ENCODE data around the gene OPRD1.

Gene OPRD1

DNA sequence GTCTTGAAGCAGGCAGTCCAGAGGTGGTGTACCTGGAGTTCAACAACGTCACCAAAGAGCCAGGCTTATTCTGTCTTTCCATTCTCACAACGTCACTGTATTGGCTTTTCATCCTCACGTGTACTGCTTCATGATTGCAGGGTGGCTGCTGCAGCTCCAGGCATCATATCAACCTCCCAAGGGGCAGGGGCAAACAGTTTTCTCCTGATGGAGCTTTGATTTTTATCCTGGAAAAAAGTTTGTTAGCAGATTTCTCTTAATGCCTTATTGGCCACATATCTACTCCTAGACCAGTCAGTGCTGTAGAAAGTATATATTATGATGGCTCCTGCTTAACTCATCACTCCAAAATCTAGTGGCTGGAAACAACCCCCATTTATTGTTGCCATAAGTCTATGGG is 8.3 kb upstream of the OPRD1 start:
- TF ChIP-seq, protein P1, sequence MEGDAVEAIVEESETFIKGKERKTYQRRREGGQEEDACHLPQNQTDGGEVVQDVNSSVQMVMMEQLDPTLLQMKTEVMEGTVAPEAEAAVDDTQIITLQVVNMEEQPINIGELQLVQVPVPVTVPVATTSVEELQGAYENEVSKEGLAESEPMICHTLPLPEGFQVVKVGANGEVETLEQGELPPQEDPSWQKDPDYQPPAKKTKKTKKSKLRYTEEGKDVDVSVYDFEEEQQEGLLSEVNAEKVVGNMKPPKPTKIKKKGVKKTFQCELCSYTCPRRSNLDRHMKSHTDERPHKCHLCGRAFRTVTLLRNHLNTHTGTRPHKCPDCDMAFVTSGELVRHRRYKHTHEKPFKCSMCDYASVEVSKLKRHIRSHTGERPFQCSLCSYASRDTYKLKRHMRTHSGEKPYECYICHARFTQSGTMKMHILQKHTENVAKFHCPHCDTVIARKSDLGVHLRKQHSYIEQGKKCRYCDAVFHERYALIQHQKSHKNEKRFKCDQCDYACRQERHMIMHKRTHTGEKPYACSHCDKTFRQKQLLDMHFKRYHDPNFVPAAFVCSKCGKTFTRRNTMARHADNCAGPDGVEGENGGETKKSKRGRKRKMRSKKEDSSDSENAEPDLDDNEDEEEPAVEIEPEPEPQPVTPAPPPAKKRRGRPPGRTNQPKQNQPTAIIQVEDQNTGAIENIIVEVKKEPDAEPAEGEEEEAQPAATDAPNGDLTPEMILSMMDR (IDR thresholded peaks at IDR 0.05; ENCODE audit: low read depth, low read length), result no peak
- DNase-seq (ENCODE audit: extremely low read depth, low read depth), result no peak

DNA sequence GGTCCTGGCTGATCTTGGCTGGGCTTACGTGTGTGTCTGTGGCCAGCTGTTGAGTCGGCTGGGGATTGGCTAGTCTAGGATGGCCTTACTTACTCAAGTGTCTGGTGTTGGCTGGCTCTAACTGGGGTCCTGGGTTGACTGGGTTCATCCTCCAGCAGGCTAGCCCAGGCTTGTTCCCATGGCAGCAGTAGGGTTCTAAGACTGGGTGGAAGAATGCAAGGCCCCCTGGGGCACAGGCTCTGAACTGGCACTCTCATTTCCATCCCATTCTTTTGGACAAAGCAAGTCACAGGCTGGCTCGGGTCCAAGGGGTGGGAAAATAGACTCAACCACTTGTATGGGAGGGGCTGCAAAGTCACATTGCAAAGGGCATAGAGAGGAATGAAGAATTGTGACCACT is 7.9 kb upstream of the OPRD1 start:
- TF ChIP-seq, protein P1 (IDR thresholded peaks at IDR 0.05; ENCODE audit: low read depth, low read length), result no peak
- no peak for DNase-seq (ENCODE audit: extremely low read depth, low read depth)

DNA sequence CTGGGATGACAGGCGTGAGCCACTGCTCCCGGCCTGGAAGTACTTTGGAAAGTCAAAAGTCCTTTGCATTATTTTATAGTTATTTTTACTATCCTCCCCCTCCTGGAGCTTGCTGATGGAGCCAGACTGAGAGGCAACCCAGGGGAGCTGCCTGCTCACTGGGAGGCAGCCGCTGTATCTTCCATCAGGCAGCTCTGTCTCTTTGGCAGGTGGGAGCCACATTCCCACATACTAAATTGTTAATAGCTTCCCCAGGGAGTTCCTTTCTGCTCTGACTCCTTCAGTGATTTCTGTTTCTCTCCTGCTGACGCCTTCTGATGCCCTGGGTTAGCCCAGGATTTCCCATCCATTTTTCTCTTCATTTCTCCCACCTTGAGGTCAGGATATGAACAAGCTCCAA is 4.9 kb upstream of the OPRD1 start:
- TF ChIP-seq, protein P1 (IDR thresholded peaks at IDR 0.05; ENCODE audit: low read depth, low read length), result no peak
- DNase-seq (ENCODE audit: extremely low read depth, low read depth), result no peak

DNA sequence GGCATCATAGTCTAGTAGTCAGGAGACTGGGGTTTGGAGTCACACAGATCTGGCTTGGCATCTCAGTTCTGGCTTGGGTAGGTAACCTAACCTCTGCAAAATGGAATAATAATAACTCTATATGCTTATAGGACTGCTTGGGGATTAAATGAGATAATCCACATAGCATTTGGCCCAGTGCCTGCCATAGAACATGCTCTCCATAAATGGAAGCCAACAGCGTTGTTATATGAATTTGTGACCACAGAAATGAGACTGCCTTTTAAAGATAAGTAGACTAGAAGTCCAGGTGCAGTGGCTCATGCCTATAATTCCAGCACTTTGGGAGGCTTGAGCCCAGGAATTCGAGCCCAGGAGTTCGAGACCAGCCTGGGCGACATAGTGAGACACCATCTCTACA is 4.0 kb upstream of the OPRD1 start:
- DNase-seq (ENCODE audit: extremely low read depth, low read depth), result no peak

DNA sequence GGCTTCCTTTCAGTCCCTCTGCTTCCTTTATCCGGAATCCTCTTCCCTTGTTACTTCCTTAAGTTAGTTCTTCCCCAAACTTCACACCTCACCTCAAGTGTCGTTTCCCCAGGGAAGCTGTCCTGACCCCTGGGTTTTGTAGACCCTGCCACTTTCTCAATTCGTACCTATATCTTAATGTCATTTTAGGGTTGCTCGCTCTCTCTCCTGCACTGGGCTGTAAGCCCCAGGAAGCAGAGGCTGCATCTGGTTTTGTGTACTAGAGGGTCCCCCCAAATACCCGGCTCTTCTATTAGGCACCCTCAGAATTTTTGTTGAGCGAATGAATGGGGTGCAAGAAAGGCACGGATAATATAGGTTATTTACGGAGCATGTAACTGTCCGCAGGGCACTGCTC is 603 bp upstream of the OPRD1 start:
- no peak for DNase-seq (ENCODE audit: extremely low read depth, low read depth)
- TF ChIP-seq, protein P1 (IDR thresholded peaks at IDR 0.05; ENCODE audit: low read depth, low read length), result no peak

More for the DNA sequence above, 4.0 kb upstream of the OPRD1 start:
- TF ChIP-seq, protein P1 (IDR thresholded peaks at IDR 0.05; ENCODE audit: low read depth, low read length), result no peak

DNA sequence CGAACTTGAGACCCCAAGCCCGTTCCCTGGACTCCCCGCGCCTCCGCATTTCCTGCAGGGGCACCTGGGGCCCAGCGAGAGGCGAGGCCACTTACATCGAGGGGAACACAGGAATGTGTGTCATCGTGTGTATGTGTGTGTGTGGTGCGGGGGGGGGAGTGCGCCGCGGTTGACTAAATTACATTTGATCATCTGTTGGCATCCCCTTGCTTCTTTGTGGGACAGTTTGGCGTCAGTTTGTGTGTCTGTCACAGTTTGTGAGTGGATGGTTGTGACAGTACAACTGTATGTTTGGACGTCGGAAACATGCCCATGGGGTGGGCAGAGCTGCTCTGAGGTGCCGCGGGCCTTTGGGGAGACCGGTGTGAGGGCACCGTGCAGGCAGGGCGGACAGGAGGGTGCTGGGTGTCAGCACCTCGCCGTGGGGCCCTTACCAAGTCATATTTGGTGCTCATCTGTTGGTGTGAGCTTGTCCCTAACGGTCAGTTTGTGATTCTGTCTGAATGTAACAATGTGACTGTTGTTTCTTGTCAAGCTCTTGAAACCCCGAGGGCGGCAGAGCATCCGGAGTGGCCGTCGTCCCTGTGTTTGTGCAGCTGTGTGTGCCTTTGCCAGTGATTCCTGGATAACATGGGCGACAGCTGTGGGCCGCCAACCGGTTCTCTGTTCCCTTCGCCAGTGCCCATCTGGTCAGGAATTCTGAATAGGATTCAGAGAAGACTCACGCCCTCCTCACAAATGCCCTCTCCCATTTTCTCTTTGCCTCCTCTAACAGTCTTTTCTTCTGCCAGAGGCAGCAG is 899 bp downstream of the OPRD1 start:
- TF ChIP-seq, protein P1 (IDR thresholded peaks at IDR 0.05; ENCODE audit: low read depth, low read length), result no peak
- DNase-seq (ENCODE audit: extremely low read depth, low read depth), result no peak

DNA sequence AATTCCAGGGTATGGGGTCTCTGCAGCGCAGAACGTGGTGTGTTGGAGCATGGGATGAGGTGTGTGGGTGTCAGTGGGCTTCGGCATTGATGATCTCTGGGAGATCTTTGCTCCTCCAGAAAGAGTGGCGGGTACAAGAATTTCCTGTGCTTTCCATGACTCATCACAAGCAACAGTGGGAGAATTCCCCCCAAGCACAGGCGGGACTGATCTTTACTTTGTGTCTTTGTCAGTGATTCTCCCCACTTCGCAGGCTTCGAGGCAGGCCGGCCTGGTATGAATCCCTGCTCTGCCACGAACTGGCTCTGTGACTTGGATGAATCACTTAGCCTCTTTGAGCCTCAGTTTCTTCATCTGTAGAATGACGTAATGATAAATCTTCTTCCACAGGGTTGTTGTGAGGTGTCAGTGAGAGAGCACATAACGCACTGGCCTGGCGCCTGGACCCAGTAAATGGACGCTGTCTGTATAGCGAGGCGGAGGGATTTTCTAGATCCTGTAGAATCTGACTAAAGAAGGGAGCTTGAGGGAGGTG is 2.0 kb downstream of the OPRD1 start:
- DNase-seq (ENCODE audit: extremely low read depth, low read depth), result no peak
- TF ChIP-seq, protein P1 (IDR thresholded peaks at IDR 0.05; ENCODE audit: low read depth, low read length), result no peak
